ENCODE measurements around the gene MOSPD2. TPM values are rescaled to one million over a fixed set of nuclear protein-coding genes. Genes with fewer than 3 reads are reported as not detected.

MOSPD2 gene
- total RNA-seq, 2 donors from 2014 or later = 6.3 to 12.5 TPM

GRCh38 chrX:14943962-14944361 is 70.7 kb downstream of the MOSPD2 start:
- WGBS, 2 donors = 37 to 75% methylated on average over 2 of the region's 2 CpGs
- Histone ChIP-seq H3K27ac (no peak overlapping the region), H3K9me3 (no peaks in the 10 kb centered on the region), H3K27me3 (no peaks in the 10 kb centered on the region), H3K4me3 (no peak overlapping the region), H3K36me3 (replicated peaks in 1 of 2; ENCODE audit: insufficient read depth in 1 of 2, low read depth in 2 of 2) (no peaks in the 10 kb centered on the region), H3K4me1 (no peaks in the 10 kb centered on the region)
- intact Hi-C loops (cut with DNase I) = no loop called here
- DNase-seq (no peak), ATAC-seq (no peak)
- TF ChIP-seq POLR2A (IDR thresholded peaks at IDR 0.05) (no peak), CTCF (IDR thresholded peaks at IDR 0.05) (no peak)

GRCh38 chrX:14946606-14947155 is 73.5 kb downstream of the MOSPD2 start:
- no peak for ATAC-seq
- H3K36me3 ChIP-seq (replicated peaks in 1 of 2; ENCODE audit: insufficient read depth in 1 of 2, low read depth in 2 of 2) = no peaks in the 10 kb centered on the region
- intact Hi-C loops (cut with DNase I) = no loop called here
- DNase-seq = no peak
- H3K4me3 ChIP-seq = no peak overlapping the region
- H3K9me3 ChIP-seq = no peaks in the 10 kb centered on the region
- H3K4me1 ChIP-seq = no peaks in the 10 kb centered on the region
- no peaks in the 10 kb centered on the region for H3K27me3 ChIP-seq
- H3K27ac ChIP-seq = no peak overlapping the region
- 79 to 100% methylated on average over 1 to 5 of the region's 5 CpGs for WGBS, 2 donors
- TF ChIP-seq CTCF (IDR thresholded peaks at IDR 0.05) = no peak
- TF ChIP-seq POLR2A (IDR thresholded peaks at IDR 0.05) = no peak

GRCh38 chrX:14948691-14949090 is 75.5 kb downstream of the MOSPD2 start:
- no peaks in the 10 kb centered on the region for H3K36me3 ChIP-seq (replicated peaks in 1 of 2; ENCODE audit: insufficient read depth in 1 of 2, low read depth in 2 of 2)
- DNase-seq (no peak), ATAC-seq (no peak)
- H3K9me3 ChIP-seq = no peaks in the 10 kb centered on the region
- intact Hi-C loops (cut with DNase I) = no loop called here
- no peak overlapping the region for H3K27ac ChIP-seq
- TF ChIP-seq POLR2A (IDR thresholded peaks at IDR 0.05) = no peak
- H3K4me1 ChIP-seq = no peaks in the 10 kb centered on the region
- H3K4me3 ChIP-seq = no peak overlapping the region
- WGBS, 2 donors = 8 to 25% methylated on average over 1 of the region's 1 CpG
- no peaks in the 10 kb centered on the region for H3K27me3 ChIP-seq

GRCh38 chrX:14956813-14957582 is 83.8 kb downstream of the MOSPD2 start:
- no peak for DNase-seq
- intact Hi-C loops (cut with DNase I) = no loop called here
- 45 to 56% methylated on average over 4 to 5 of the region's 5 CpGs for WGBS, 2 donors

More at GRCh38 chrX:14956813-14957582, 83.8 kb downstream of the MOSPD2 start:
- no peak for TF ChIP-seq CTCF (IDR thresholded peaks at IDR 0.05)
- no peak for TF ChIP-seq POLR2A (IDR thresholded peaks at IDR 0.05)
- Histone ChIP-seq H3K27ac (no peak overlapping the region), H3K27me3 (no peaks in the 10 kb centered on the region), H3K36me3 (replicated peaks in 1 of 2; ENCODE audit: insufficient read depth in 1 of 2, low read depth in 2 of 2) (no peaks in the 10 kb centered on the region), H3K4me1 (no peaks in the 10 kb centered on the region), H3K4me3 (no peak overlapping the region), H3K9me3 (no peaks in the 10 kb centered on the region)
- no peak for ATAC-seq

Data from body of pancreas (tissue), 4 donors.